ENCODE data around the gene DPYSL5. TPM values are rescaled to one million over a fixed set of nuclear protein-coding genes. Genes with fewer than 3 reads are reported as not detected.

DPYSL5 gene
- total and polyA plus RNA-seq, 2 donors (not counting 1 experiment from before 2014, with no cell fraction given), result not detected

DNA sequence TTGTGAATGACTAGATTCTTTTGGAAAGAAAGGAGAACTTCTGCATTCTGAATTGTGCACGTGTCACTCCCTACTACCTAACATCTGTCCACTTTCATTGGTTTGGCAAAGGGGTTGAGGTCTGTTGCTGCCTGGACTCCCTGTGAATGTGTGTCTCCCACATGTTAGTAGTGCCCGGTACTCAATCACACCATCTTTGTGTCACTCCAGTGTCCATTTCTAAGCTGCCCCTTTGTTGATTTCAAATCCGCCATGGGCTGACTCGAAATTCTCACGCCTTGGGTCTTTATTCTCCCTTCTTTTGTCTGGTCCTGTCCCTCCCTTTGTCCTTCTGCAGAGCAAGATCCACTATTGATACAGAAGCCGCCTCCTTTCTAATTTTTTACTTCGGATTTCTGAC lies 7.5 kb downstream of the DPYSL5 start:
- no peaks in the 10 kb centered on the region for H3K79me2 ChIP-seq (ENCODE audit: control insufficient read depth, insufficient read depth, low read length)
- no peaks in the 10 kb centered on the region for H3K4me1 ChIP-seq (ENCODE audit: control insufficient read depth in 2 of 2, insufficient read depth in 2 of 2, low read length in 2 of 2)
- H3K27ac Mint-ChIP-seq, result no peak overlapping the region
- H4K20me1 ChIP-seq (ENCODE audit: control insufficient read depth, insufficient read depth, low read length, poor library complexity, severe bottlenecking), result no peaks in the 10 kb centered on the region
- no peak overlapping the region for H3K9ac ChIP-seq (ENCODE audit: low read length)
- CTCF ChIA-PET, result no interaction called here
- DNase-seq (no peak), ATAC-seq (ENCODE audit: low read depth) (no peak)
- no peak overlapping the region for H3K4me3 Mint-ChIP-seq
- no peak overlapping the region for H3K4me3 ChIP-seq (ENCODE audit: control extremely low read depth in 1 of 5, extremely low read depth in 1 of 5, insufficient read depth in 1 of 5, low read depth in 2 of 5, low read length in 4 of 5)
- no peak overlapping the region for H3K4me2 ChIP-seq (replicated peaks; ENCODE audit: low read depth, low read length, poor library complexity, severe bottlenecking)
- H3K36me3 ChIP-seq (replicated peaks in 1 of 2; ENCODE audit: control extremely low read depth in 1 of 2, control insufficient read depth in 1 of 2, extremely low read depth in 1 of 2, insufficient read depth in 2 of 2, low read length in 1 of 2), result no peaks in the 10 kb centered on the region
- no peak overlapping the region for H2AFZ ChIP-seq (ENCODE audit: insufficient read depth, low read depth, low read length, poor library complexity, severe bottlenecking)
- WGBS (ENCODE audit: insufficient coverage), result 100% methylated on average over 1 of the region's 7 CpGs
- TF ChIP-seq, protein P1, sequence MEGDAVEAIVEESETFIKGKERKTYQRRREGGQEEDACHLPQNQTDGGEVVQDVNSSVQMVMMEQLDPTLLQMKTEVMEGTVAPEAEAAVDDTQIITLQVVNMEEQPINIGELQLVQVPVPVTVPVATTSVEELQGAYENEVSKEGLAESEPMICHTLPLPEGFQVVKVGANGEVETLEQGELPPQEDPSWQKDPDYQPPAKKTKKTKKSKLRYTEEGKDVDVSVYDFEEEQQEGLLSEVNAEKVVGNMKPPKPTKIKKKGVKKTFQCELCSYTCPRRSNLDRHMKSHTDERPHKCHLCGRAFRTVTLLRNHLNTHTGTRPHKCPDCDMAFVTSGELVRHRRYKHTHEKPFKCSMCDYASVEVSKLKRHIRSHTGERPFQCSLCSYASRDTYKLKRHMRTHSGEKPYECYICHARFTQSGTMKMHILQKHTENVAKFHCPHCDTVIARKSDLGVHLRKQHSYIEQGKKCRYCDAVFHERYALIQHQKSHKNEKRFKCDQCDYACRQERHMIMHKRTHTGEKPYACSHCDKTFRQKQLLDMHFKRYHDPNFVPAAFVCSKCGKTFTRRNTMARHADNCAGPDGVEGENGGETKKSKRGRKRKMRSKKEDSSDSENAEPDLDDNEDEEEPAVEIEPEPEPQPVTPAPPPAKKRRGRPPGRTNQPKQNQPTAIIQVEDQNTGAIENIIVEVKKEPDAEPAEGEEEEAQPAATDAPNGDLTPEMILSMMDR (IDR thresholded peaks at IDR 0.05), result no peak
- no peak for TF ChIP-seq EZH2 (IDR thresholded peaks at IDR 0.05; ENCODE audit: borderline replicate concordance, insufficient read depth, low read depth, low read length, poor library complexity, severe bottlenecking)
- no peaks in the 10 kb centered on the region for H3K9me3 Mint-ChIP-seq (ENCODE audit: insufficient read depth)
- H3K27ac ChIP-seq (ENCODE audit: low read length in 2 of 2), result no peak overlapping the region
- no peaks in the 10 kb centered on the region for H3K9me3 ChIP-seq (ENCODE audit: control extremely low read depth in 1 of 3, control insufficient read depth in 2 of 3, insufficient read depth in 1 of 3, low read length in 2 of 3)
- H3K27me3 Mint-ChIP-seq, result peaks cover 50% of the 10 kb centered on the region
- peaks cover 0 to 32% (median 17%) of the 10 kb centered on the region in 4 experiments for H3K27me3 ChIP-seq (replicated peaks in 1 of 4; ENCODE audit: control extremely low read depth in 1 of 4, control insufficient read depth in 3 of 4, insufficient read depth in 4 of 4, low read length in 3 of 4)
- H3K4me1 Mint-ChIP-seq, result no peaks in the 10 kb centered on the region
- POLR2A ChIA-PET, result no interaction called here
- intact Hi-C loops (cut with micrococcal nuclease), result no loop called here

- Histone ChIP-seq H3K9ac (ENCODE audit: low read length) (no peak overlapping the region), H3K36me3 (replicated peaks in 1 of 2; ENCODE audit: control extremely low read depth in 1 of 2, control insufficient read depth in 1 of 2, extremely low read depth in 1 of 2, insufficient read depth in 2 of 2, low read length in 1 of 2) (no peaks in the 10 kb centered on the region), H3K27me3 (replicated peaks in 1 of 4; ENCODE audit: control extremely low read depth in 1 of 4, control insufficient read depth in 3 of 4, insufficient read depth in 4 of 4, low read length in 3 of 4) (peaks cover 0 to 23% (median 6%) of the 10 kb centered on the region in 4 experiments), H3K9me3 (ENCODE audit: control extremely low read depth in 1 of 3, control insufficient read depth in 2 of 3, insufficient read depth in 1 of 3, low read length in 2 of 3) (no peaks in the 10 kb centered on the region), H2AFZ (ENCODE audit: insufficient read depth, low read depth, low read length, poor library complexity, severe bottlenecking) (no peak overlapping the region), H3K27ac (ENCODE audit: low read length in 2 of 2) (no peak overlapping the region), H3K79me2 (ENCODE audit: control insufficient read depth, insufficient read depth, low read length) (no peaks in the 10 kb centered on the region), H3K4me3 (ENCODE audit: control extremely low read depth in 1 of 5, extremely low read depth in 1 of 5, insufficient read depth in 1 of 5, low read depth in 2 of 5, low read length in 4 of 5) (no peak overlapping the region), H3K4me1 (ENCODE audit: control insufficient read depth in 2 of 2, insufficient read depth in 2 of 2, low read length in 2 of 2) (no peaks in the 10 kb centered on the region), H4K20me1 (ENCODE audit: control insufficient read depth, insufficient read depth, low read length, poor library complexity, severe bottlenecking) (no peaks in the 10 kb centered on the region), H3K4me2 (replicated peaks; ENCODE audit: low read depth, low read length, poor library complexity, severe bottlenecking) (no peak overlapping the region)
- intact Hi-C loops (cut with micrococcal nuclease), result no loop called here
- Mint-ChIP-seq H3K9me3 (ENCODE audit: insufficient read depth) (no peaks in the 10 kb centered on the region), H3K27me3 (peaks cover 43% of the 10 kb centered on the region), H3K4me1 (no peaks in the 10 kb centered on the region), H3K27ac (no peak overlapping the region), H3K4me3 (no peak overlapping the region)
- no peak for DNase-seq
- WGBS (ENCODE audit: insufficient coverage), result 100% methylated on average over 2 of the region's 4 CpGs
- no peak for TF ChIP-seq EZH2 (IDR thresholded peaks at IDR 0.05; ENCODE audit: borderline replicate concordance, insufficient read depth, low read depth, low read length, poor library complexity, severe bottlenecking)
- TF ChIP-seq, protein P1 (IDR thresholded peaks at IDR 0.05), result no peak
- ChIA-PET CTCF (interaction anchor here (1.6 kb wide), 1 partner anchor 14 kb away, joined by 10 read pairs; no protein-coding TSS in a partner anchor), POLR2A (interaction anchor here (0.5 kb wide), 1 partner anchor 686 kb away, joined by 3 read pairs; no protein-coding TSS in a partner anchor)
- ATAC-seq (ENCODE audit: low read depth), result no peak
Measured at GRCh38 chr2:26859622-26860021, 11.7 kb downstream of the DPYSL5 start.

Measured in B cell (primary cell).